HG03354 (cell line): ENCODE measurements around the gene SORT1.
"Not testable (repeated sequence)": the region's sequence is repeated elsewhere in the genome, so short reads cannot be mapped to it uniquely, and the experiment has no call there.

Experiments used
- ATAC-seq: cut with Tn5 transposase; IDR thresholded peaks from one replicate; pipeline ENCODE4 v1.9.1; 2021; ENCODE audit warnings: mild to moderate bottlenecking; ENCODE audit not compliant: unreplicated experiment, poor library complexity, severe bottlenecking

Gene SORT1

DNA sequence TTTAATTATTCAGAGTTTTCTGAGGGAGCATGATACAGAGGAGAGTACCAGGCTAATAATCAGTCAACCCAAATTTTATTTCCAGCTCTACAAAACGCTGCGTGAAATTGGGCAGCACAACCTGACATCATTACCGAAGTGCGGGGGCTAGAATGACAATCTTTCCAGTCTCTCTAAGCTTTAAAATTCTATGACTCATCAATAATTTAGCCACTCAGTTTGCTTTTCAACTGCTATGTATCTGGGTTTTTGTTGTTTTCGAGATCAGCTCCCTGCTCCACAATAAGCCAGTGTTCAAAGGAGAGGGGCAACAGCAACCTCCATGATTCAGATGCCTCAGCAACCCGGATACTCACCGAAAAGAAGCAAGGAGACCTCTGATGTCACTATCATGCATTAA, 13.9 kb downstream of the SORT1 start:
- ATAC-seq: no peak

DNA sequence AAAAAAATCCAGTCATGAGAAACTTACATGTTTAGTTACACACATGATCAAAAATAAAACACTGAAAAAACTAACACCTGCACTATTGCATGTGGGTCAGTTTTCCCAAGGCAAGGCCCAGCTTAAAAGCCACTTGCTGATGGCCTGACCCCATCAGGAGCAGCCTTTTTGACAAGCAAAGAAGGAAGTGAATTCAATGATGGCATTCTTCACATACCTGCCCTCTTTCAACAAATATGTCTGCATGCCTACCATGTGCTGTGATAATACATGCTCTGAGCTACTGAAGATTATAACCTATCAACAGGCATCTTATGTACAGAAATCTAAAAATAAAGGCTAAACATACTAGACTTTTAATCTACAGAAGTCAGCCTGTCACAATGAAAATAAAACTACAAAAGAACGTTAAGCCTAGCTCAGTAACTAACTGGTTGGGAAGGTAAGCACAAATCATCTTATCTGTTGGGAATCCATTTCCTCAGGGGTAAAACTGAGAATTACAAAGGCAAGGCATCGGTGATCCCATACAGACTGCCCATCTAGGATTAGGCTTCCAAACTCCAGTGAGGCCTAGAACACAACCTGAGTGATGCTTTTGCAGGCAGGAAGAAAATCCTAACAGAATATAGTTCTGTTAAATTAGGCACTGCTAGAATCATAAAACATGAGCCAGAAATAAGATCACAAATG, 14.5 kb downstream of the SORT1 start:
- ATAC-seq: no peak

- ATAC-seq: no peak
Measured at GRCh38 chr1:109381573-109381972, 16.1 kb downstream of the SORT1 start.

DNA sequence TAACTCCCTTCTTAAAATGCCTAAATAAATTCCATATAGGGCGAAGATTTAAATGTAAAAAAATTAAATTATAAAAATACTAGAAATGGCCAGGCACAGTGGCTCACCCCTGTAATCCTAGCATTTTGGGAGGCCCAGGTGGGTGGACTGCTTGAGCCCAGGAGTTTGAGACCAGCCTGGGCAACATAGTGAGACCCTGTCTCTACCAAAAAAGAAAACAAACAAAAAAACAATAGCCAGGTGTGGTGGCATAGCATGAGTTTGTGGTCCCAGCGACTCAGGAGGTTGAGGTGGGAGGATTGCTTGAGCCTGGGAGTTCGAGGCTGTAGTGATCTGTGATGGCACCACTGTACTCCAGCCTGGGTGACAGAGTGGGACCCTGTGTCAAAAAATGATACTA, 17.8 kb downstream of the SORT1 start:
- ATAC-seq: no peak

GRCh38 chr1:109379422-109379821, 18.3 kb downstream of the SORT1 start:
- ATAC-seq: no peak

DNA sequence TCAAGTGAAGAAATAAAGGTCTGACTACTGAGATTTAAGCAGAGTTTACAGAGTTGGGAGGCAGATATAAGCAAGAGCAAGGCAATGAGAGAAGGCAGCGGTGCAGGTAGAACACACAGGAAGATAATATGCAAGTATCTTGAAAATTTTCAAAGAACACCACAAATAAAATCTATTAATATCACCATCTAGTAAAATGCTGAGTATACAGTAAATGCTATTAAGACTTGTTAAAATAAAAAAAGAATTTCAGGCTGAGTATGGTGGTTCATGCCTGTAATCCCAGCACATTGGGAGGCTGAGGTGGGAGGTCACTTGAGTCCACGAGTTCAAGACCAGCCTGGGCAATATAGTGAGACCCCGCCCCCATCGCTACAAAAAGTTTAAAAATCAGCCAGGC, 20.0 kb downstream of the SORT1 start:
- no peak for ATAC-seq

DNA sequence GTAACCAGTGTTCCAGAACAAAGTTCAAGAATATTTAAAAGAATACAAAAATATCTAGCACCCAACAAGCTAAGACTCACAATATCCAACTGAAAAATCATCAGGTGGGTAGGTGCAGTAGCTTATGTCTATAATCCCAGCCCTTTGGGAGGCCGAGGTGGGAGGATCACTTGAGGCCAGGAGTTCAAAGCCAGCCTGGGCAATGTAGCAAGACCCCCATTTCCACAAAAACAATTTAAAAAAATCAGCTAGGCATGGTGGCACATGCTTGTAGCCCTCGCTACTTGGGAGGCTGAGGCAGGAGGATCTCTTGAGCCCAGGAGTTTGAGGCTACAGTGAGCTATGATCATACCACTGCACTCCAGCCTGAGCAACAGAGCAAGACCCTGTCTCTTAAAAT, 24.0 kb downstream of the SORT1 start:
- ATAC-seq: not testable (repeated sequence)

GRCh38 chr1:109373126-109373525, 24.6 kb downstream of the SORT1 start:
- no peak for ATAC-seq

GRCh38 chr1:109372281-109372680, 25.4 kb downstream of the SORT1 start:
- ATAC-seq: no peak

DNA sequence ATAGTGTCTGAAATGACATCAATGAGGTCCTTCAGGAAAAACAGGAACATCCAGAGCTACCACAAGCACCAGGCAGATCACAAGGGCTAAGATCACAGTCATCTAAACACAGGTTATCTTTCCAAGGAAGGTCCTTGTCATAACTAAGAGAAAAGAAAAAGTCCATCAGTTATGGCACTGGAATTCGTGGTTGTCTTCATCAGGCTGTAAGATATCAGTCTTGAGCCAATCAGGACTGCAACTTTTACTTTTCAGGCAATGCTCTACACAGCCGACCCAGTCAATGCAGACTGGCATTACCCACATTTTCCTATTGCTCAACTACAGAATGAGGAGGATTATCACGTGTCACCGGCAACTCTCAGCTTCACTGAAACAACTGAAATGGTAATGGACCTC, 26.4 kb downstream of the SORT1 start:
- no peak for ATAC-seq

- no peak for ATAC-seq
Measured at GRCh38 chr1:109370712-109371340, 26.9 kb downstream of the SORT1 start.

- no peak for ATAC-seq
Measured at GRCh38 chr1:109369167-109369746, 28.5 kb downstream of the SORT1 start.

DNA sequence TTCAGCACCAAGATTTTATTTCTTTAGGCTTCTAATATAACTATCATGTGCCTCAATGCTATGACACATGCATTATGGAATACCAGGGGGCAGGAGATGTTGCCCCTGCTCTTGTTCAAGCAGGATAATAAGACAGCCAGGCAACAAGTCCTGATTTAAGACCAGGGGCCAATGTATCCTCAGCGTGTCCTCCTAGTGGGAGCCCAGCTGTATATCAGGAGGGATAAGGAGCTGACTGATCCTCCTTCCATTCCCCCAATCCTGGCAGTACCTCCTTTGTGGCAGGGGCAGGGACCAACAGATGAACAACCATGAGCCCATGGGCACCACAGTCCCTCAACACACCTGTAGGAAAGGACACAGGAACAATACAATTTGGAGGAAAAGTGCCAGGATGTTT, 29.3 kb downstream of the SORT1 start:
- ATAC-seq: no peak

GRCh38 chr1:109367626-109368025, 30.1 kb downstream of the SORT1 start:
- no peak for ATAC-seq

DNA sequence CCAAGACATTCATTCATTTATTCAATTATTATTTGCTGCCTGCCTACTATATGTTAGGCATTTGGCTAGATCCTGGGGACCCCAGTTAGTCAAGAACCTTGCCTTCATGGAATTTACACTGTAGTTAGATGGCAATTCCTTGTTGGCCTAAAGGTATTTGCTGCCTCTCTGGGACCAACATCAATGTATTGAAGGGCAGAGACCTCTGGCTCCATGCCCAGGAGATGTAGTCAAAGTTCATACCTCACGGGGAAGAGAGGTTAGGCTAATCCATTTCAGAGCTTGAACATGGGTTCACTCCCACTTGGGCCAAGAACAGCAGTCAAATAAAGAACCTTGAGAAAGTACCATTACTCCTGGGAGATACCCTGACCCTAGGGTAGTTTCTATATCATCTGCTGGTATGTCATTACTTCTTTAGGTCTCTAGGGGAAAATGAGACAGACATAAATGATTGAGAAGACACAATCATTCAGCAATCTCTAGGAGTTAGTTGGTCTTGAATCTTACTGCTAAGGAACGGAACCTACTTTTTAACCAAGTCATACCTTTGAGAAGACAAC, 32.0 kb downstream of the SORT1 start:
- ATAC-seq: no peak

GRCh38 chr1:109361649-109362048, 36.1 kb downstream of the SORT1 start:
- ATAC-seq: no peak

DNA sequence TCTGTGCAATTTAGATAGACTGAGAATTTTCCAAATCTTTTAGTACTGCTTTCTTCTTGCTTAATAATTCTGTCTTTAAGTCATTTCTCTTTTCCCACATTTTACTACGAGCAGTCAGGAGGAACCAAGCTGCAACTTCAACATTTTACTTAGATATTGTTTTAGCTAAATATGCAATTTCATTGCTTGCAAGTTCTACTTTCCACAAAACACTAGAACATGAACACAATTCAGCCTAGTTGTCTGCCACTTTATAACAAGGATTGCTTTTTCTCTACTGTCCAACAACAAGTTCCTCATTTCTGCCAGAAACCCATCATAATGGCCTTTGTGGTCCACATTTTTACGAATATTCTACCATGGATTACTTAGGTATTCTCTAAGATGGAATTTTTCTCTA, 36.6 kb downstream of the SORT1 start:
- ATAC-seq: no peak

DNA sequence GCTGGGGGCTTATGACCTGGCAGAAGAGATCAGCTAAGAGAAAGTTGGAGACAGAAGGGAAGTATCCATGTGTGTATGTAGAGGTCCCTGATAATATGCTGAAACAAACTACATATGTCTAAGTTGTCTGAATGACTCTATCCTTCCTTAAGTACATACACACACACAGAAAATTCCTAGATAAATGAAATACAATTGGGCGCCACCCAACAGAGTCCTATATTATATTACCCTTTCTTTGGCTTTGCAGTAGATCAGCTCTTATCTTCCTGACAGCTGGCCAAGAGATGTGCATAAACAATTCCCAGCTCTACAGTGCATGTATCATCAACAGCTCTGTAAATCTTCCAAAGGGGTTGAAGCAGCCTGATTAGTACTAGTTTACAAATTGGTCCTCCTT, 40.1 kb downstream of the SORT1 start:
- no peak for ATAC-seq

DNA sequence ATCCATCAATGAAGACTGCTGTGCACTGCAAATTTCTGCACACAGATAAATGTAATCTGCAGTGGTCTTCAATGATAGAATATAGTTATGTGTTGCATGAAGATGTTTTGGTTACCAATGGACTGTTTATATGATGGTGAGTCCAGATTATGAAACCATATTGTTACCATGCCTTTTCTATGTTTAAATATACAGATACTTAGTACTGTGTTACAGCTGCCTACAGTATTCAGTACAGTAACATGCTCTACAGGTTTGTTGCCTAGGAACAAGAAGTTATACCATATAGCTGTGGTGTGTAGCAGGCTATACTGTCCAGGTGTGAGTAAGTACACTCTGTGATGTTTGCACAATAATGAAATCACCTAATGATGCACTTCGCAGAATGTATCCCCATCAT, 40.8 kb downstream of the SORT1 start:
- ATAC-seq: no peak

DNA sequence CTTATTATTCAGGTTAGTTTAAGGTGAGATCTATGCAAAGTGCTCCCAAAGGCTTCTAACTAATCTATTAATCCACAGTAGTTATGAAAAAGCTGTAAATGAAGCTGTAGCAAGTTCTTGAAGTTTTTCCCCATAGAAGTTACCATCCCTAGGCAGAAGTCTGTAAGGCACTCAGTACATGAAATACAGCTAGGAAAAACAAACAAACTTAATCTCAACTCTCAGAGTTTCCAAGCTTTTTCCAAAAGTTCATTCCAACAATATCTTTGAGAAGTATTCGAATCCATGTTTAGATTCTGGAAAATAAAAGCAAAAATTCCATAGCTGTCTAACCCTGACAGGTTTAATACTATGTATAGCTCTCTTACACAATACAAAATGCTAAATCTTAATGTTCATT, 41.2 kb downstream of the SORT1 start:
- no peak for ATAC-seq

- no peak for ATAC-seq
Measured at GRCh38 chr1:109354929-109355328, 42.8 kb downstream of the SORT1 start.
